ENCODE measurements around the gene GLTP. TPM values are rescaled to one million over a fixed set of nuclear protein-coding genes. Genes with fewer than 3 reads are reported as not detected.

Gene GLTP
- total and polyA plus RNA-seq, 4 donors: 31.2 to 49.2 (median 40.8) TPM

DNA sequence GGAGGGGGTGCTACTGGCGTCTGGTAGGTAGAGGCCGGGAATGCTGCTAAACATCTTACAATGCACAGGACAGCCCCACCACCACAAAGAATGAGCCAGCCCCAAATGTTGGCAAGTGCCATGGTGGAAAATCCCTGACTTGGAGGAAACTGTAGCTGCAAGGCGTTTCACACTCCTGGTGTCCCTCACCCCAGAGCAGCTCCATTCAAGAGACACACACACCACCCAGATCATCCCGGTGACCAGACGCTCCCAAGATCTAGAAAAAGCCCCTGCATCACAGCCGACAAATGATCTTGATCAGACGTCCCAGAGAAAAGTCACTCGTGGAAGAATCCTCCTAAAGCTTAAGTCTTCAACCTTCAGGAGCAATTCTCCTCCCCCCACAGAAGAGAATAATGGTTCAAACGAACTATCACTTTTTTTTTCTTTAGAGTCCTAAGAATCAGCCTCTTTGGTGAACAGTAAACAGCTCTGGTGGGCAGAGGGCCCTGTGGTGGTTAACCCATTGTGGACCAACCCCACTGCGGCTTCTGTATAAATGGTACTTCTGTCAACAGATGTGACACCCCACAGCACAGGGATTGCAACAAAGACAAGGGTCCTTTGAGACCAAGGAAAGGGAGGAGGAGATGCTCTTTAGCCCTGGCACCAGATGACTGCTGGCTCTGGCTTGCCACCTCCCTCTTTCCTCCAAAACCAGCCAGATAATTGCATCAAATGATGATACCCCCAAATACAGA lies 2.7 kb downstream of the GLTP start:
- 71 to 83% methylated on average over 10 of the region's 10 CpGs for WGBS, 2 donors
- ATAC-seq (ENCODE audit: insufficient read depth, low FRiP score): no peak
- H3K27me3 ChIP-seq (ENCODE audit: control insufficient read depth in 3 of 3, insufficient read depth in 3 of 3, low read length in 2 of 3): no peaks in the 10 kb centered on the region
- DNase-seq: no peak
- no peak overlapping the region for H3K4me3 ChIP-seq
- H3K27ac ChIP-seq (ENCODE audit: low read depth in 1 of 2, low read length in 1 of 2): no peak overlapping the region
- H3K9me3 ChIP-seq (ENCODE audit: control insufficient read depth in 4 of 4, insufficient read depth in 3 of 4, low read length in 3 of 4): no peaks in the 10 kb centered on the region
- TF ChIP-seq, protein P1, sequence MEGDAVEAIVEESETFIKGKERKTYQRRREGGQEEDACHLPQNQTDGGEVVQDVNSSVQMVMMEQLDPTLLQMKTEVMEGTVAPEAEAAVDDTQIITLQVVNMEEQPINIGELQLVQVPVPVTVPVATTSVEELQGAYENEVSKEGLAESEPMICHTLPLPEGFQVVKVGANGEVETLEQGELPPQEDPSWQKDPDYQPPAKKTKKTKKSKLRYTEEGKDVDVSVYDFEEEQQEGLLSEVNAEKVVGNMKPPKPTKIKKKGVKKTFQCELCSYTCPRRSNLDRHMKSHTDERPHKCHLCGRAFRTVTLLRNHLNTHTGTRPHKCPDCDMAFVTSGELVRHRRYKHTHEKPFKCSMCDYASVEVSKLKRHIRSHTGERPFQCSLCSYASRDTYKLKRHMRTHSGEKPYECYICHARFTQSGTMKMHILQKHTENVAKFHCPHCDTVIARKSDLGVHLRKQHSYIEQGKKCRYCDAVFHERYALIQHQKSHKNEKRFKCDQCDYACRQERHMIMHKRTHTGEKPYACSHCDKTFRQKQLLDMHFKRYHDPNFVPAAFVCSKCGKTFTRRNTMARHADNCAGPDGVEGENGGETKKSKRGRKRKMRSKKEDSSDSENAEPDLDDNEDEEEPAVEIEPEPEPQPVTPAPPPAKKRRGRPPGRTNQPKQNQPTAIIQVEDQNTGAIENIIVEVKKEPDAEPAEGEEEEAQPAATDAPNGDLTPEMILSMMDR (IDR thresholded peaks at IDR 0.05; ENCODE audit: control extremely low read depth, extremely low read depth): no peak
- peaks cover 0 to 1% (median under 1%) of the 10 kb centered on the region in 4 donors for H3K36me3 ChIP-seq (ENCODE audit: control insufficient read depth in 4 of 4, insufficient read depth in 4 of 4, low read length in 4 of 4)
- no peak overlapping the region for H3K9ac ChIP-seq (ENCODE audit: insufficient read depth in 1 of 2, low read length in 2 of 2)
- peaks cover 0 to 24% (median 9%) of the 10 kb centered on the region in 5 donors for H3K4me1 ChIP-seq (ENCODE audit: control insufficient read depth in 5 of 5, insufficient read depth in 5 of 5, low read length in 5 of 5)

DNA sequence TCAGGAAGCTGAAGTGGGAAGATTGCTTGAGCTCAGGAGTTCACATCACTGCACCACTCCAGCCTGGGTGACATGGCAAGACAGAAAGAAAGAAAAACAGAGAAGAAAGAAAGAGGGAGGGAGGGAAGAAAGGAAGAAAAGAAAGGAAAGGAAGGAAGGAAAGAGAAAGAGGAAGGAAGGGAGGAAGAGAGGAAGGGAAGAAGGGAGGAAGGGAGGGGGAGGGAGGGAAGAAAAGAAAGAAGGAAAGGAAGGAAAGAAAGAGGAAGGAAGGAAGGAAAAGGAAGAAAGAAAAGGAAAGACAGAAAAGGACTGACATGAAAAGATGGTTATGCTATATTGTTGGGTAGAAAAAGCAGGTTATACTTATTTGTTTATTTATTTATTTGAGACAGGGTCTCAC lies 3.9 kb downstream of the GLTP start:
- TF ChIP-seq, protein P1 (IDR thresholded peaks at IDR 0.05; ENCODE audit: control extremely low read depth, extremely low read depth): no peak
- peaks cover 0 to 24% (median 9%) of the 10 kb centered on the region in 5 donors for H3K4me1 ChIP-seq (ENCODE audit: control insufficient read depth in 5 of 5, insufficient read depth in 5 of 5, low read length in 5 of 5)
- H3K9me3 ChIP-seq (ENCODE audit: control insufficient read depth in 4 of 4, insufficient read depth in 3 of 4, low read length in 3 of 4): no peaks in the 10 kb centered on the region
- H3K27ac ChIP-seq (ENCODE audit: low read depth in 1 of 2, low read length in 1 of 2): no peak overlapping the region
- H3K36me3 ChIP-seq (ENCODE audit: control insufficient read depth in 4 of 4, insufficient read depth in 4 of 4, low read length in 4 of 4): peaks cover 0 to 5% (median 2%) of the 10 kb centered on the region in 4 donors
- no peak overlapping the region for H3K4me3 ChIP-seq
- ATAC-seq (ENCODE audit: insufficient read depth, low FRiP score): no peak
- H3K27me3 ChIP-seq (ENCODE audit: control insufficient read depth in 3 of 3, insufficient read depth in 3 of 3, low read length in 2 of 3): no peaks in the 10 kb centered on the region
- DNase-seq: no peak
- H3K9ac ChIP-seq (ENCODE audit: insufficient read depth in 1 of 2, low read length in 2 of 2): no peak overlapping the region

DNA sequence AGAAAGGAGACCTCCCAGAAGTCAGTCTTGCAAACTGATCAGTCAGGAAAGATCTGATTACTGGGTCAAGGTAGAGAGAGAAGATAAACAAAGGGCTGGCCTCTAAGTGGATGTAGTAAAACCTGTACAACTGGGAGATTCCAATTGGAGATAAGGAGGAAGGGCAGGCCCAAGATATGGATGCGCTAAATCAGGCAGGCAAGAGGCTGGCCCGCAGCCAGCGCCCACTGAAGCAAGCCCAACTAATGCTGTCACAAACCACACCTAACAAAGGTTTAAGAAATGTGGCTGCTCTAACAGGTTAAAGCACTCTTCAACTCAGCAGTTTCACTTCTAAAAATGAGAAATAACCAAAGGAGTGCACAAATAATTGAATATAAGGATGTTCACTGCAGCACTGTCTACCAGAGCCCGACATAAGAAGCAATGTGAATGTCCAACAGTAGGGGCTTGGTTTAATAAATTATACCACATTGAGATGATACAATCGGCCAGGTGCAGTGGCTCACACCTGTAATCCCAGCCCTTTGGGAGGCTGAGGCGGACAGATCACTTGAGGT lies 4.7 kb downstream of the GLTP start:
- Histone ChIP-seq H3K9me3 (ENCODE audit: control insufficient read depth in 4 of 4, insufficient read depth in 3 of 4, low read length in 3 of 4) (no peaks in the 10 kb centered on the region), H3K27me3 (ENCODE audit: control insufficient read depth in 3 of 3, insufficient read depth in 3 of 3, low read length in 2 of 3) (no peaks in the 10 kb centered on the region), H3K4me3 (no peak overlapping the region), H3K4me1 (ENCODE audit: control insufficient read depth in 5 of 5, insufficient read depth in 5 of 5, low read length in 5 of 5) (peaks cover 0 to 22% (median 9%) of the 10 kb centered on the region in 5 donors), H3K9ac (ENCODE audit: insufficient read depth in 1 of 2, low read length in 2 of 2) (no peak overlapping the region), H3K27ac (ENCODE audit: low read depth in 1 of 2, low read length in 1 of 2) (no peak overlapping the region), H3K36me3 (ENCODE audit: control insufficient read depth in 4 of 4, insufficient read depth in 4 of 4, low read length in 4 of 4) (peaks cover 0 to 6% (median 3%) of the 10 kb centered on the region in 4 donors)
- ATAC-seq (ENCODE audit: insufficient read depth, low FRiP score) (no peak), DNase-seq (peak in 2 of 3 donors; percentile 40 to 42)
- WGBS, 2 donors: 71 to 87% methylated on average over 6 of the region's 6 CpGs
- TF ChIP-seq, protein P1 (IDR thresholded peaks at IDR 0.05; ENCODE audit: control extremely low read depth, extremely low read depth): no peak

Measured in lung (tissue), 12 donors.